GM12878 (cell line): ENCODE measurements around the gene HYCC1. TPM values are rescaled to one million over a fixed set of nuclear protein-coding genes. Genes with fewer than 3 reads are reported as not detected.

ENCODE experiments used
- ATAC-seq: fragments of 200-7000 bp; cut with Tn5 transposase; 3 replicates; pipeline ENCODE4 v1.9.1; 2020; ENCODE audit warnings: mild to moderate bottlenecking, moderate library complexity
- BruUV-seq: library from RNA; stranded (reverse); fragments of 400-500 nt; replicated peaks from 2 replicates; lab custom pipeline; 2021; lab: Mats Ljungman, UMichigan
- CTCF ChIA-PET: fragments of 300-600 bp; sonication (Branson Sonifier 250); formaldehyde crosslinking; extraction: SDS; loops from one replicate; lab custom pipeline; 2021; ENCODE audit warnings: inconsistent platforms; lab: Yijun Ruan, JAX
- POLR2A ChIA-PET: fragments of 350-600 bp; formaldehyde crosslinking; extraction: SDS; loops from one replicate; lab custom pipeline; 2021; ENCODE audit warnings: inconsistent platforms; lab: Charles Lee
- RAD21 ChIA-PET: fragments of 300-600 bp; sonication (Branson Sonifier 250); formaldehyde crosslinking; loops from one replicate; lab custom pipeline; 2023; ENCODE audit warnings: antibody characterized with exemption; ENCODE audit not compliant: unreplicated experiment; lab: Charles Lee
- SMC1A ChIA-PET: fragments of 300-600 bp; sonication (Branson Sonifier 250); formaldehyde crosslinking; loops from one replicate; lab custom pipeline; 2023; ENCODE audit not compliant: unreplicated experiment, uncharacterized antibody; lab: Charles Lee
- DNase-seq: peaks from one replicate; pipeline ENCODE4 v3.0.0-alpha.2; 2011; ENCODE audit warnings: low read depth, low spot score
- FAIRE-seq: peaks from 3 replicates; lab custom pipeline; 2011; peaks lifted over from hg19 to GRCh38; lab: Jason Lieb, UNC
- H2AFZ ChIP-seq: 2 replicates; pipeline ENCODE4 v1.6.0; 2011; ENCODE audit warnings: low read depth, low read length, control low read depth; ENCODE audit not compliant: control insufficient read depth
- H3K27ac ChIP-seq: 2 replicates; pipeline ENCODE4 v1.5.1; 2011; ENCODE audit warnings: control low read depth; ENCODE audit not compliant: control insufficient read depth, insufficient read depth
- H3K27me3 ChIP-seq, 2 experiments: replicated peaks in 1 of 2; 2 replicates each; pipeline versions ENCODE4 v1.6.0 to v1.6.1; 2011; ENCODE audit warnings: low read length in 1 of 2; ENCODE audit not compliant: control insufficient read depth in 2 of 2, insufficient read depth in 2 of 2
- H3K36me3 ChIP-seq, 2 experiments: 2 replicates each; pipeline ENCODE4 v1.5.1; 2011; ENCODE audit warnings: low read length in 1 of 2; ENCODE audit not compliant: control insufficient read depth in 2 of 2, insufficient read depth in 2 of 2
- H3K4me1 ChIP-seq: 2 replicates; pipeline ENCODE4 v1.6.1; 2011; ENCODE audit warnings: mild to moderate bottlenecking, low read length, moderate library complexity, mixed read lengths; ENCODE audit not compliant: control insufficient read depth, insufficient read depth
- H3K4me2 ChIP-seq: 2 replicates; pipeline ENCODE4 v1.6.0; 2011; ENCODE audit warnings: control low read depth; ENCODE audit not compliant: control insufficient read depth, insufficient read depth
- H3K4me3 ChIP-seq: fragments of 200-600 bp; sonication (generic); 2 replicates; pipeline ENCODE4 v1.5.1; 2016
- H3K79me2 ChIP-seq: 2 replicates; pipeline ENCODE4 v1.6.0; 2011; ENCODE audit warnings: low read length; ENCODE audit not compliant: control insufficient read depth, insufficient read depth
- H3K9ac ChIP-seq: 2 replicates; pipeline ENCODE4 v1.8.0; 2011; ENCODE audit warnings: low read length, control low read depth, mixed read lengths; ENCODE audit not compliant: control insufficient read depth, insufficient read depth
- H3K9me3 ChIP-seq: replicated peaks from 3 replicates; pipeline ENCODE4 v1.5.1; 2011; ENCODE audit warnings: mild to moderate bottlenecking, low read length; ENCODE audit not compliant: control insufficient read depth, insufficient read depth
- H4K20me1 ChIP-seq: 2 replicates; pipeline ENCODE4 v1.6.0; 2011; ENCODE audit not compliant: control insufficient read depth, insufficient read depth
- IRF5 ChIP-seq: fragments of 450-650 bp; IDR thresholded peaks from 2 replicates; pipeline ENCODE4 v1.6.1; 2017; ENCODE audit warnings: borderline replicate concordance
- POLR2A ChIP-seq: IDR thresholded peaks from 2 replicates; pipeline ENCODE4 v1.6.1; 2011; ENCODE audit warnings: low read depth, mild to moderate bottlenecking, low read length
- SPI1 ChIP-seq: IDR thresholded peaks from 2 replicates; pipeline ENCODE4 v1.6.1; 2011; ENCODE audit warnings: low read depth, mild to moderate bottlenecking, low read length, moderate library complexity, borderline replicate concordance; ENCODE audit not compliant: insufficient read depth
- STAT3 ChIP-seq: IDR thresholded peaks from 2 replicates; pipeline ENCODE4 v1.6.1; 2011; ENCODE audit warnings: low read depth, low read length, improper control_type of control experiment
- WGBS: methylation state at CpG from one replicate; pipeline ENCODE4 v1.1.6; 2016; ENCODE audit warnings: low lambda C conversion rate; ENCODE audit not compliant: insufficient replicate concordance, insufficient coverage; ENCODE audit errors: missing lambda C conversion rate; 5-methylcytosine and 5-hydroxymethylcytosine counted together
- in situ Hi-C: fragments of 300-500 bp; cut with MboI; formaldehyde crosslinking; loops from 9 replicates; pipeline ENCODE4 v1.14.3; 2018; ENCODE audit warnings: mixed read lengths
- intact Hi-C: fragments of 100-400 bp; cut with micrococcal nuclease; formaldehyde crosslinking; loops from one replicate; pipeline ENCODE4 v1.14.2; 2022; ENCODE audit not compliant: unreplicated experiment
- polyA plus RNA-seq, 11 experiments: library from polyadenylated mRNA; depleted of rRNA in 4 of 11; unstranded in 6 of 11; stranded (reverse) in 5 of 11; fragments of >200 nt; fragmentation: Nextera tagmentation in 4 of 11; fragmentation: Illumina TruSeq in 1 of 11; extraction: Ambion mirVana in 4 of 11; extraction: Trizol in 1 of 11; gene quantifications; 1 replicate in 1 of 11; 2 replicates in 10 of 11; pipeline versions ENCODE4 v1.2.1 to v1.2.3, GENCODE V29; 2011 to 2016; ENCODE audit warnings: inconsistent platforms in 2 of 11, missing spikeins in 2 of 11, low read depth in 1 of 11
- total RNA-seq, 4 experiments: library from RNA; depleted of rRNA in 3 of 4; stranded (reverse); fragments of >200 nt in 3 of 4; fragmentation: Illumina TruSeq in 1 of 4; extraction: Trizol in 1 of 4; gene quantifications; 2 replicates each; pipeline versions ENCODE4 v1.2.1 to v1.2.3, GENCODE V29; 2013 to 2021

The HYCC1 gene
- total and polyA plus RNA-seq, 10 of the 15 experiments (the other 5 are each of a cell fraction or from before 2014, with no cell fraction given), result 8.5 to 62.9 (median 33.1) TPM

GRCh38 chr7:23003505-23004246, 10.3 kb downstream of the HYCC1 start:
- H3K27me3 ChIP-seq, result no peaks in the 10 kb centered on the region
- H3K27ac ChIP-seq, result peak overlapping the region; percentile 6; the same call in 1 of the 2 replicates
- ATAC-seq (peak; percentile 35), FAIRE-seq (no peak), DNase-seq (no peak)
- H3K9ac ChIP-seq, result no peak overlapping the region
- H3K79me2 ChIP-seq, result peaks cover 92% of the 10 kb centered on the region
- H3K9me3 ChIP-seq, result no peaks in the 10 kb centered on the region; the same call in 2 of the 3 replicates
- no TSS peak for BruUV-seq
- TF ChIP-seq POLR2A (no peak), STAT3 (no peak), IRF5 (no peak), SPI1 (peak; percentile 57; the same call in 1 of the 2 replicates)
- ChIA-PET SMC1A (interaction anchor here (1.0 to 3.4 kb wide), 12 partner anchors 8 to 148 kb away, joined by 3 to 36 read pairs (median 6); no protein-coding TSS in a partner anchor), POLR2A (interaction anchor here (0.6 to 3.7 kb wide), 6 partner anchors 9 to 147 kb away, joined by 3 to 19 read pairs (median 6); partner anchors contain the start of gene HYCC1), RAD21 (interaction anchor here (1.0 to 3.4 kb wide), 9 partner anchors 9 to 148 kb away, joined by 3 to 21 read pairs (median 5); no protein-coding TSS in a partner anchor), CTCF (interaction anchor here (0.5 to 2.6 kb wide), 8 partner anchors 9 to 51 kb away, joined by 3 to 7 read pairs (median 4); partner anchors contain the start of gene HYCC1)
- 77% methylated on average over 2 of the region's 2 CpGs for WGBS
- H3K4me1 ChIP-seq, result peaks cover 34% of the 10 kb centered on the region
- in situ Hi-C loops (no loop called here), intact Hi-C loops (no loop called here)
- H2AFZ ChIP-seq, result no peak overlapping the region
- no peak overlapping the region for H3K4me3 ChIP-seq
- H4K20me1 ChIP-seq, result no peaks in the 10 kb centered on the region
- 0 out of 2 replicates have a peak overlapping the region, but pooled peaks have one; percentile 3 for H3K4me2 ChIP-seq
- no peaks in the 10 kb centered on the region for H3K36me3 ChIP-seq
